H7 (cell line): ENCODE measurements around the gene ABCC6. TPM values are rescaled to one million over a fixed set of nuclear protein-coding genes. Genes with fewer than 3 reads are reported as not detected.
"Not testable (repeated sequence)": the region's sequence is repeated elsewhere in the genome, so short reads cannot be mapped to it uniquely, and the experiment has no call there.

Experiments used
- DNase-seq: peaks from one replicate; pipeline ENCODE4 v3.0.0; 2012
- H3K27me3 ChIP-seq: 2 replicates; pipeline ENCODE4 v1.6.0; 2011; ENCODE audit warnings: mild to moderate bottlenecking, low read length; ENCODE audit not compliant: control insufficient read depth, insufficient read depth
- H3K36me3 ChIP-seq: replicated peaks from 2 replicates; pipeline ENCODE4 v1.5.1; 2011; ENCODE audit warnings: low read length; ENCODE audit not compliant: control insufficient read depth, insufficient read depth
- H3K4me3 ChIP-seq: 2 replicates; pipeline ENCODE4 v1.5.1; 2011; ENCODE audit warnings: low read depth, mild to moderate bottlenecking, control low read depth, low read length, moderate library complexity; ENCODE audit not compliant: insufficient read depth
- total RNA-seq: library from RNA; depleted of rRNA; stranded (reverse); fragments of >200 nt; shearing (Covaris generic); gene quantifications from 2 replicates; pipeline ENCODE4 v1.2.3, GENCODE V29; 2014

Gene ABCC6
- total RNA-seq, 1 experiment from 2014 or later: 1.5 TPM

GRCh38 chr16:16151315-16151714 lies 72.0 kb downstream of the ABCC6 start:
- Histone ChIP-seq H3K27me3 (no peaks in the 10 kb centered on the region), H3K4me3 (no peak overlapping the region), H3K36me3 (no peaks in the 10 kb centered on the region; the same call in 1 of the 2 replicates)
- no peak for DNase-seq

GRCh38 chr16:16150878-16151152 lies 72.5 kb downstream of the ABCC6 start:
- Histone ChIP-seq H3K36me3 (no peaks in the 10 kb centered on the region; the same call in 1 of the 2 replicates), H3K27me3 (no peaks in the 10 kb centered on the region), H3K4me3 (no peak overlapping the region)
- DNase-seq: no peak

GRCh38 chr16:16150117-16150877 lies 73.0 kb downstream of the ABCC6 start:
- Histone ChIP-seq H3K36me3 (no peaks in the 10 kb centered on the region; the same call in 1 of the 2 replicates), H3K4me3 (no peak overlapping the region), H3K27me3 (no peaks in the 10 kb centered on the region)
- peak; percentile 67 for DNase-seq

- no peaks in the 10 kb centered on the region; the same call in 1 of the 2 replicates for H3K36me3 ChIP-seq
- no peak overlapping the region for H3K4me3 ChIP-seq
- H3K27me3 ChIP-seq: no peaks in the 10 kb centered on the region
- no peak for DNase-seq
Measured at GRCh38 chr16:16149710-16150116, 73.6 kb downstream of the ABCC6 start.

GRCh38 chr16:16148755-16149154 lies 74.5 kb downstream of the ABCC6 start:
- DNase-seq: peak; percentile 57
- Histone ChIP-seq H3K36me3 (peaks cover 2% of the 10 kb centered on the region), H3K27me3 (no peaks in the 10 kb centered on the region), H3K4me3 (no peak overlapping the region)

GRCh38 chr16:16148000-16148599 lies 75.2 kb downstream of the ABCC6 start:
- not testable (repeated sequence) for DNase-seq, H3K27me3 ChIP-seq, H3K36me3 ChIP-seq

GRCh38 chr16:16147316-16147999 lies 75.8 kb downstream of the ABCC6 start:
- no peak for DNase-seq
- Histone ChIP-seq H3K36me3 (peaks cover 2% of the 10 kb centered on the region), H3K4me3 (no peak overlapping the region)

More at GRCh38 chr16:16148000-16148599, 75.2 kb downstream of the ABCC6 start:
- not testable (repeated sequence) for H3K4me3 ChIP-seq

GRCh38 chr16:16146380-16147315 lies 76.6 kb downstream of the ABCC6 start:
- Histone ChIP-seq H3K27me3 (no peaks in the 10 kb centered on the region), H3K4me3 (no peak overlapping the region), H3K36me3 (peaks cover 4% of the 10 kb centered on the region)
- no peak for DNase-seq

More at GRCh38 chr16:16147316-16147999, 75.8 kb downstream of the ABCC6 start:
- H3K27me3 ChIP-seq: no peaks in the 10 kb centered on the region

- H3K27me3 ChIP-seq: no peaks in the 10 kb centered on the region
- peaks cover 12% of the 10 kb centered on the region for H3K36me3 ChIP-seq
- DNase-seq: no peak
- no peak overlapping the region for H3K4me3 ChIP-seq
Measured at GRCh38 chr16:16145286-16145685, 78.0 kb downstream of the ABCC6 start.

- Histone ChIP-seq H3K4me3 (no peak overlapping the region), H3K36me3 (peaks cover 16% of the 10 kb centered on the region), H3K27me3 (no peaks in the 10 kb centered on the region)
- DNase-seq: no peak
Measured at GRCh38 chr16:16144416-16144815, 78.9 kb downstream of the ABCC6 start.

GRCh38 chr16:16143931-16144330 lies 79.4 kb downstream of the ABCC6 start:
- Histone ChIP-seq H3K4me3 (no peak overlapping the region), H3K36me3 (peaks cover 16% of the 10 kb centered on the region), H3K27me3 (no peaks in the 10 kb centered on the region)
- DNase-seq: no peak

- H3K36me3 ChIP-seq: peaks cover 19% of the 10 kb centered on the region
- no peaks in the 10 kb centered on the region for H3K27me3 ChIP-seq
- peak; percentile 86 for DNase-seq
- H3K4me3 ChIP-seq: no peak overlapping the region
Measured at GRCh38 chr16:16143038-16143763, 80.1 kb downstream of the ABCC6 start.

- H3K36me3 ChIP-seq: peaks cover 30% of the 10 kb centered on the region
Measured at GRCh38 chr16:16141784-16142396, 81.4 kb downstream of the ABCC6 start.

More at GRCh38 chr16:16141784-16142396, 81.4 kb downstream of the ABCC6 start:
- no peaks in the 10 kb centered on the region for H3K27me3 ChIP-seq
- H3K4me3 ChIP-seq: no peak overlapping the region
- no peak for DNase-seq
